Tibial nerve (tissue), 4 donors: ENCODE measurements around the gene SUGCT.

ENCODE experiments used
- EP300 ChIP-seq, 2 donors: sonication (generic); formaldehyde crosslinking; IDR thresholded peaks; one replicate each; pipeline ENCODE4 v1.6.1; 2017; ENCODE audit warnings: antibody characterized with exemption in 2 of 2, mild to moderate bottlenecking in 1 of 2
- POLR2A ChIP-seq, 2 donors: fragments of 450-650 bp; IDR thresholded peaks; one replicate each; pipeline ENCODE4 v1.6.1; 2017; ENCODE audit warnings: antibody characterized with exemption in 2 of 2, mild to moderate bottlenecking in 2 of 2, moderate library complexity in 2 of 2
- TF ChIP-seq, protein P1 (sequence below), 5 experiments: fragments of 200-600 bp in 3 of 5; fragments of 450-650 bp in 2 of 5; sonication (generic) in 3 of 5; IDR thresholded peaks; one replicate each; pipeline ENCODE4 v1.5.1; 2016 to 2019; ENCODE audit warnings: antibody characterized with exemption in 5 of 5, mild to moderate bottlenecking in 3 of 5, moderate library complexity in 2 of 5

DNA sequence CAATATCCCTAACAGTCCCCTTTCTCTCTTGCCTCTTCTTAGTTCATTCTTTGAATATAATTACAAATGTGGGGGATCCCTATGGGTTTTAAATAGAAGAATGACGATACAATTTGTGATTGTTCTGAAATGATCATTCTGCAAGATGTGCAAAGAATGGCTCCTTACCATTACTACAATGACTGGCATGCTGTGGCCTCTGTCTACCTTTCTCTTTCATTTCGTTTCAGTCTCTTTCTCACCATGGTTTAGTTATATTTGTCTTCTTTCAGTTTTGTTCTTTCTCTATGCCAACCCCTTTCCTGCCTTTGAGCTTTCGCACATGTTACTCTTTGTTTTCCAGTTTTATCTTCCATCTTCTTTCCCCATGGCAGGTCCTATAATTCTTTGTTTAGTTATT is 176.5 kb downstream of the SUGCT start:
- TF ChIP-seq, protein P1, sequence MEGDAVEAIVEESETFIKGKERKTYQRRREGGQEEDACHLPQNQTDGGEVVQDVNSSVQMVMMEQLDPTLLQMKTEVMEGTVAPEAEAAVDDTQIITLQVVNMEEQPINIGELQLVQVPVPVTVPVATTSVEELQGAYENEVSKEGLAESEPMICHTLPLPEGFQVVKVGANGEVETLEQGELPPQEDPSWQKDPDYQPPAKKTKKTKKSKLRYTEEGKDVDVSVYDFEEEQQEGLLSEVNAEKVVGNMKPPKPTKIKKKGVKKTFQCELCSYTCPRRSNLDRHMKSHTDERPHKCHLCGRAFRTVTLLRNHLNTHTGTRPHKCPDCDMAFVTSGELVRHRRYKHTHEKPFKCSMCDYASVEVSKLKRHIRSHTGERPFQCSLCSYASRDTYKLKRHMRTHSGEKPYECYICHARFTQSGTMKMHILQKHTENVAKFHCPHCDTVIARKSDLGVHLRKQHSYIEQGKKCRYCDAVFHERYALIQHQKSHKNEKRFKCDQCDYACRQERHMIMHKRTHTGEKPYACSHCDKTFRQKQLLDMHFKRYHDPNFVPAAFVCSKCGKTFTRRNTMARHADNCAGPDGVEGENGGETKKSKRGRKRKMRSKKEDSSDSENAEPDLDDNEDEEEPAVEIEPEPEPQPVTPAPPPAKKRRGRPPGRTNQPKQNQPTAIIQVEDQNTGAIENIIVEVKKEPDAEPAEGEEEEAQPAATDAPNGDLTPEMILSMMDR (IDR thresholded peaks at IDR 0.05): no peak
- TF ChIP-seq EP300 (IDR thresholded peaks at IDR 0.05) (no peak), POLR2A (IDR thresholded peaks at IDR 0.05) (no peak)
